Effector memory CD4-positive, alpha-beta T cell (primary cell): ENCODE data around the gene PI4KA.

Experiments used
- DNase-seq, 3 donors: peaks; one replicate each; pipeline ENCODE4 v3.0.0-alpha.2; 2020
- H3K27ac ChIP-seq: 2 replicates; pipeline ENCODE4 v1.7.0; 2013; ENCODE audit warnings: mild to moderate bottlenecking, low read length, moderate library complexity; ENCODE audit not compliant: insufficient read depth, poor library complexity, severe bottlenecking
- H3K27me3 ChIP-seq: replicated peaks from 2 replicates; pipeline ENCODE4 v1.7.0; 2013; ENCODE audit warnings: mild to moderate bottlenecking, low read length; ENCODE audit not compliant: insufficient read depth, control insufficient read depth, poor library complexity, severe bottlenecking
- H3K36me3 ChIP-seq: 2 replicates; pipeline ENCODE4 v1.7.0; 2013; ENCODE audit warnings: mild to moderate bottlenecking, low read length, moderate library complexity; ENCODE audit not compliant: control insufficient read depth, insufficient read depth
- H3K4me1 ChIP-seq: 2 replicates; pipeline ENCODE4 v1.7.0; 2013; ENCODE audit warnings: low read length, mild to moderate bottlenecking; ENCODE audit not compliant: control insufficient read depth, insufficient read depth, poor library complexity, severe bottlenecking
- H3K4me3 ChIP-seq: 2 replicates; pipeline ENCODE4 v1.7.0; 2013; ENCODE audit warnings: low read length, low read depth, mild to moderate bottlenecking; ENCODE audit not compliant: insufficient read depth, poor library complexity, severe bottlenecking
- H3K9me3 ChIP-seq: 2 replicates; pipeline ENCODE4 v1.7.0; 2013; ENCODE audit warnings: mild to moderate bottlenecking, low read length, moderate library complexity; ENCODE audit not compliant: control insufficient read depth

PI4KA gene

DNA sequence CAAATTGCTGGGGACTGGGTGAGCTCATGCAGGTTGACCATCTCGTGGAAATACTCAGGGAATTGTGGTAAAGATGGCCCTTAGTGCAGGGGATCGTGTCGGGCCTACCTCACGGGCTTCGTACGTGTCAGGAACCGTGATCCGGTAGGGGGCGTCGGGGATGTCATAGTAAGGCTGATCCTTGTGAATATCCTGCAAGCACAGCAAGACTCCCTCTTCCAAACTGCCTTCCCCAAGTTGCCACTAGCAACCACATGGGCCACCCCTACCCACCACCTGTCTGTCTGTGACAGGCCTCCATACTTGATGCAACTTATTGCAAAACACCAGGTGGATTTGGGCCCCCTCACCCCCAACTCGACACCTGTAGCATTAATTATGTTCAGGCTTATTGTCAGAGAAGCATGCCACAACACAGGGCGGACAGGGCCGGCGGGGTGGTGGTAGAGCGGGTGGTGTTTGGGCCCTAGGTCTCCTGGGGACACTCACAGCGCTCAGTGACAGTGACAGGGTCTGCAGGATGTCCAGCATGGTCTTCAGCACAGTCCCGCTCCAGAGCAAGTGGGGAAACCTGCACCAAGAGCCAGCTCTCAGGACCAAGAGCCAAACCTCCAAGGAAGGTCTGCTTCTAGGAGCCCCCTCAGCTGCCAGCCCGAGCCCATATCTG, 107.3 kb downstream of the PI4KA start:
- Histone ChIP-seq H3K4me3 (no peak overlapping the region), H3K27ac (no peak overlapping the region), H3K36me3 (peaks cover 61% of the 10 kb centered on the region), H3K27me3 (no peaks in the 10 kb centered on the region), H3K4me1 (no peaks in the 10 kb centered on the region), H3K9me3 (no peaks in the 10 kb centered on the region)
- DNase-seq = no peak

DNA sequence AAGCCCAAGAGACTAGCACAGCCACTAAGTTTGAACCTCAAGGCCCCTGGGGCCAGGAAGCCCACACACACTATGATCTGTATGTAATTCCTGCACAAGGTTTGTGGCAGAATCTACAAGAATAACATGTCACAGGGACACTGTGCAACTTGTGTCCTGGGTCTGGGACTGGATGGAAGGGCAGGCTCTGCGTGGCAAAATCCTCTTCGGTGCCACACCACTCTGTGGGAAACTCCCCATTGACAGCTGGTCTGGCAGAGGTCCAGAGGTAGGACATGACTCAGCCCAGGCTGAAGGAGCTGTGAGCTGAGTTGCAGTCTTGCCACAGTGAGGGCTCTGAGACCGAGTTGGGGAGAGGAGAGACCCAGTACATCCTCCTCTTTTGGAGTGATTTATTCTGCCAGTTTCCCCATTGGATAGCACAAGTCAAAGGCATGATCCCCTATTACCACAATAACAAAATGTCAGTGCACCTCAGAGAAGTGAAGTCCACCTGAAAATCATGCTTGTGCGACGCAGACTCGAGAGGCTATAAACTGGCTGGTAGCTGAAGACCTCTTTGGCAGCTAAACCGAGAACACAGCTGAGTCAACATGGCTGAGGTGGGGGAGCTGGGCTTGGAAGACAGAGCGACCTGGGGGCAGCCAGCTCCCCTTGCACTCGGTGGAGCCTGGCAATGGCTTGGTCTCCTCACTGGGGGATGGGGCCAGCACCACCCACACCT, 108.0 kb downstream of the PI4KA start:
- H3K9me3 ChIP-seq = no peaks in the 10 kb centered on the region
- H3K36me3 ChIP-seq = peaks cover 62% of the 10 kb centered on the region
- no peaks in the 10 kb centered on the region for H3K27me3 ChIP-seq
- no peak overlapping the region for H3K4me3 ChIP-seq
- no peaks in the 10 kb centered on the region for H3K4me1 ChIP-seq
- no peak for DNase-seq
- H3K27ac ChIP-seq = no peak overlapping the region

DNA sequence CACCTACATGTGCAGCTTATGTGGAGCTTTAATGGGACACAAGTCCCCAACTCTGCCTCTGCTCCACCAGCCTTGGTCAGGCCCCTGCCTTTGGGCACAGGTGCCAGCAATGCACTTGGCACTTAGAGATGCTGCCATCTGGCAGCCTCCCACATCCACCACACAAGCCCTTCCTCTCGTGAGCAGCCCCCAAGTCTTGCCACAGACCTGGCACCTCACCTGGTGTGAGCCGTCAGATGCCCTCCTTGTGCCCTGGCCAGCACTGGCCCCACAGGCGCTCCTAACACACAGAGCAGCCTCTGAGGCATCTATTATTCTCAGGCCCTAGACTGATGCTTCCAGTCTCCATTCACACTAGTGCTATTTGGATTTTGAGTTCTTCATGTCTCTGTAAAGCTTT, 109.2 kb downstream of the PI4KA start:
- Histone ChIP-seq H3K27ac (no peak overlapping the region), H3K4me1 (no peaks in the 10 kb centered on the region), H3K27me3 (no peaks in the 10 kb centered on the region), H3K9me3 (no peaks in the 10 kb centered on the region), H3K36me3 (peaks cover 69% of the 10 kb centered on the region), H3K4me3 (no peak overlapping the region)
- DNase-seq = no peak

GRCh38 chr22:20748731-20749428, 109.7 kb downstream of the PI4KA start:
- H3K27ac ChIP-seq = no peak overlapping the region
- H3K4me3 ChIP-seq = no peak overlapping the region
- H3K9me3 ChIP-seq = no peaks in the 10 kb centered on the region
- DNase-seq = no peak
- peaks cover 74% of the 10 kb centered on the region for H3K36me3 ChIP-seq
- no peaks in the 10 kb centered on the region for H3K27me3 ChIP-seq
- H3K4me1 ChIP-seq = no peaks in the 10 kb centered on the region

- H3K27me3 ChIP-seq = no peaks in the 10 kb centered on the region
- peaks cover 75% of the 10 kb centered on the region for H3K36me3 ChIP-seq
- no peaks in the 10 kb centered on the region for H3K4me1 ChIP-seq
- no peak overlapping the region for H3K27ac ChIP-seq
- H3K4me3 ChIP-seq = no peak overlapping the region
- no peaks in the 10 kb centered on the region for H3K9me3 ChIP-seq
- no peak for DNase-seq
Measured at GRCh38 chr22:20748082-20748481, 110.5 kb downstream of the PI4KA start.

GRCh38 chr22:20747223-20747622, 111.4 kb downstream of the PI4KA start:
- Histone ChIP-seq H3K4me3 (no peak overlapping the region), H3K9me3 (no peaks in the 10 kb centered on the region), H3K4me1 (no peaks in the 10 kb centered on the region), H3K36me3 (peaks cover 77% of the 10 kb centered on the region), H3K27ac (no peak overlapping the region), H3K27me3 (no peaks in the 10 kb centered on the region)
- DNase-seq = no peak

DNA sequence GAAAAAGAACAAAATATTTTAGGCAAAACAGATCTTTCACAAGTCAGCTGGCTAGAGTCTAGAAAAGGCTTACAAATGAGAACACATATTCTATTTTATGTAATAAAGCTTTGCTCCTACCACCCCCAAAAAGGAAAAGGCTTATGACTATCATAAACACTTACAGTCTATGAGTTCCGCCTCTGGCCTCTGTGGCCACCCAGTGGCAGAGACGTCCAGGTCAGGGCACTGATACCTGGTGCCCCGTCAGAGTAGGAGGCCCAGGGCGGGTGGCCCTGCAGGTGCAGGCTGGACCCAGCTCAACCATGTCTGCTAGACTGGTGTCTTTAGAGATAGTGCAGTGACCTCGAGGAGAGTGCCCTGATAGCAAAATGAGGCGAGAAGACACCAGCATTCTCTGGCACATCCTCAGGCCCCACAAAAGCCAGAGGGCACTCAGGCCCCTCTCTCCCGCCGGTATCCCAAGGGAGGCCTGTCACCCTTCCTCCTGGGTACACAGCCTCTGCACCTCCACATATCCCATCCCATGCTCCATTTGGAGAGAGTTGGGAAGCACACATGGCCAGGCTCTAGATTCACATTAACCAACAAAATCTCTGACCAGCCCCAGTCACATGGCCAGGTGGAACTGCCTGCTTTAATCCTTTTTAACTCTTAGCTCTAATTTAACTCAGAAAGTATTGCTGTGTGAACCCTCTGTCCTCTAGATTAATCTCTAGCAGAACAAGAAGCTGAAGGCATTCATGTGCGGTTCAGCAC, 112.0 kb downstream of the PI4KA start:
- Histone ChIP-seq H3K36me3 (peaks cover 77% of the 10 kb centered on the region), H3K4me1 (no peaks in the 10 kb centered on the region), H3K27me3 (no peaks in the 10 kb centered on the region), H3K9me3 (no peaks in the 10 kb centered on the region), H3K4me3 (no peak overlapping the region), H3K27ac (no peak overlapping the region)
- no peak for DNase-seq

DNA sequence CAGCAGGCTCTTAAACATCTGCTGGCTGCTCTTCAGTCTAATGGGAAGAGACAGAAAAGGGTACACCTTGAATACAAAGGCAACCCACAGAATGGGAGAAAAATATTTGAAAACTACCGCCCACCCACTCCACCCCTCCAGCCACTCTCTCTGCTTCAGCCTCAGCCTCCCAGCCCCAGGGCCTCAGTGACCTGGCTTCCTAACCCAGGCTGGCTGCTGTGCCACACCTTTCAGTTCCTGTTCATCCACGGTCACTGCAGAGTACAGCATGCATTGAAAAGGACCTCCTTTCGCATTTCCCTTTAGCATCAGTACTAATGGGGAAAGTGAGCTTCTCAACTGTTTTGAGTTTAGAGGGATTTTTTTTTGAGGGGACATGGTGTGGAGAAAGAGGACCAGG, 113.5 kb downstream of the PI4KA start:
- H3K36me3 ChIP-seq = peaks cover 62% of the 10 kb centered on the region
- no peak overlapping the region for H3K4me3 ChIP-seq
- no peaks in the 10 kb centered on the region for H3K27me3 ChIP-seq
- H3K9me3 ChIP-seq = no peaks in the 10 kb centered on the region
- no peak for DNase-seq
- no peaks in the 10 kb centered on the region for H3K4me1 ChIP-seq
- no peak overlapping the region for H3K27ac ChIP-seq

DNA sequence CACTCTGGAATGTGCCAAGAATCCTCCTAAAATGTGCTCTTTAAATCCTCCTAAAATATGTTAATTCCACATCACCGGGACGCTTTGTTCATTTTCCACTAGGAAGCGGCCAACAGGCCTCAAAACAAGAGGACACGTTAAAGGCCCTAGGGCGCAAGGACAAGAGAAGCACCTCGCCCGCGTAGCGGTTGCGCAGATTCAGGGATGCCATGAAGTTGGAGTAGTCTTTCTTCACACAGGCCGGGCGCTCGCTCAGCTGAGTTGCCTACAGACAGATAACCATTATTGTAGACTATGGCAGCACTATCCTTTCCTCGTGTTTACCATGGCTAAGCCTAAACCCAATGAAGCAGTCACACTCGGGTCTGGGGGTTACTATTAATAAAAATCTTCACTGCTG, 114.2 kb downstream of the PI4KA start:
- Histone ChIP-seq H3K9me3 (no peaks in the 10 kb centered on the region), H3K4me1 (no peaks in the 10 kb centered on the region), H3K4me3 (no peak overlapping the region), H3K27me3 (no peaks in the 10 kb centered on the region), H3K36me3 (peaks cover 55% of the 10 kb centered on the region), H3K27ac (no peak overlapping the region)
- DNase-seq = no peak
